ENCODE results near the gene ADGRV1.
"Not testable (repeated sequence)": the region's sequence is repeated elsewhere in the genome, so short reads cannot be mapped to it uniquely, and the experiment has no call there.

The ADGRV1 gene

DNA sequence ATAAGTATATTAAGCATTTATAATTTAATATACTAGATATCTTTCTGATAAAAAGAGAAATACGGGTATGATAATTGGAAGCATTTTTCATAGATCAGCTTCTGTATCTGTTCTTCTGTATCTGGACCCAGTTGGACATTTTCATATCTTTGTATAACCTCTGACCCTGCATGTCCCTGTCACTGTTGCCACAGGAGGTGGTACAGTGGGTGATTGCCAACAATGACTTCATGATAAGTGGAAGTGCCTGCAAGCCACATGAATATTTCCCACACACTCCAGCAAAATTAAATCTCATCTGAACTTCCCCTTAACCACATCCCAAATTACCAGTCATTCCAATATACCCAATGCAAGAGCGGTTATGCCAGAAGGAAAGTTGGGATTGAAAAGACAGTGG lies 448.1 kb downstream of the ADGRV1 start:
- H3K27ac Mint-ChIP-seq, result no peak overlapping the region

DNA sequence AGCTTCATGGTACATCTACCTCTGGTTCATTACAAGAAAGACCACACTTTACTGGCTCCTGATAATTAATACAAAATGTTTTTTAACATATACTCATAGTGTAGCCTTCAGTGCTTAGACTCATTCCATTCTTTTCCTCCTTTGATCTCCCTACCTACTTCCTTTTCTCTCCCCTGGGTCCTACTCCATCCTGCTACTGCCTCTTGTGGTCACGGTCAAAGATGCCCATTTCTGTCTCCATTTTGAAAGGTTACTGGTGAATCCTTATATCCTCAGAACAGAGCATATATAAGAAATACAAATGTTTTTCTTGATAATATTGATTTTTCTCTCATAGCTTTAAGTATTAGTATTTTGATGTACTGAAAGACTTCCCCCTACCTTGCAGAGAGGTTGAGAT lies 448.7 kb downstream of the ADGRV1 start:
- Mint-ChIP-seq H3K27me3 (ENCODE audit: low read depth) (no peaks in the 10 kb centered on the region), H3K9me3 (no peaks in the 10 kb centered on the region), H3K27ac (no peak overlapping the region), H3K4me1 (no peaks in the 10 kb centered on the region), H3K36me3 (ENCODE audit: low read depth) (no peaks in the 10 kb centered on the region), H3K4me3 (no peak overlapping the region)
- TF ChIP-seq, protein P1, sequence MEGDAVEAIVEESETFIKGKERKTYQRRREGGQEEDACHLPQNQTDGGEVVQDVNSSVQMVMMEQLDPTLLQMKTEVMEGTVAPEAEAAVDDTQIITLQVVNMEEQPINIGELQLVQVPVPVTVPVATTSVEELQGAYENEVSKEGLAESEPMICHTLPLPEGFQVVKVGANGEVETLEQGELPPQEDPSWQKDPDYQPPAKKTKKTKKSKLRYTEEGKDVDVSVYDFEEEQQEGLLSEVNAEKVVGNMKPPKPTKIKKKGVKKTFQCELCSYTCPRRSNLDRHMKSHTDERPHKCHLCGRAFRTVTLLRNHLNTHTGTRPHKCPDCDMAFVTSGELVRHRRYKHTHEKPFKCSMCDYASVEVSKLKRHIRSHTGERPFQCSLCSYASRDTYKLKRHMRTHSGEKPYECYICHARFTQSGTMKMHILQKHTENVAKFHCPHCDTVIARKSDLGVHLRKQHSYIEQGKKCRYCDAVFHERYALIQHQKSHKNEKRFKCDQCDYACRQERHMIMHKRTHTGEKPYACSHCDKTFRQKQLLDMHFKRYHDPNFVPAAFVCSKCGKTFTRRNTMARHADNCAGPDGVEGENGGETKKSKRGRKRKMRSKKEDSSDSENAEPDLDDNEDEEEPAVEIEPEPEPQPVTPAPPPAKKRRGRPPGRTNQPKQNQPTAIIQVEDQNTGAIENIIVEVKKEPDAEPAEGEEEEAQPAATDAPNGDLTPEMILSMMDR (IDR thresholded peaks at IDR 0.05; ENCODE audit: unreplicated experiment in 3 of 3), result no peak

More for the DNA sequence above, 448.1 kb downstream of the ADGRV1 start:
- no peaks in the 10 kb centered on the region for H3K9me3 Mint-ChIP-seq
- no peaks in the 10 kb centered on the region for H3K36me3 Mint-ChIP-seq (ENCODE audit: low read depth)
- TF ChIP-seq, protein P1 (IDR thresholded peaks at IDR 0.05; ENCODE audit: unreplicated experiment in 3 of 3), result no peak
- H3K4me3 Mint-ChIP-seq, result no peak overlapping the region
- H3K27me3 Mint-ChIP-seq (ENCODE audit: low read depth), result no peaks in the 10 kb centered on the region
- H3K4me1 Mint-ChIP-seq, result no peaks in the 10 kb centered on the region

DNA sequence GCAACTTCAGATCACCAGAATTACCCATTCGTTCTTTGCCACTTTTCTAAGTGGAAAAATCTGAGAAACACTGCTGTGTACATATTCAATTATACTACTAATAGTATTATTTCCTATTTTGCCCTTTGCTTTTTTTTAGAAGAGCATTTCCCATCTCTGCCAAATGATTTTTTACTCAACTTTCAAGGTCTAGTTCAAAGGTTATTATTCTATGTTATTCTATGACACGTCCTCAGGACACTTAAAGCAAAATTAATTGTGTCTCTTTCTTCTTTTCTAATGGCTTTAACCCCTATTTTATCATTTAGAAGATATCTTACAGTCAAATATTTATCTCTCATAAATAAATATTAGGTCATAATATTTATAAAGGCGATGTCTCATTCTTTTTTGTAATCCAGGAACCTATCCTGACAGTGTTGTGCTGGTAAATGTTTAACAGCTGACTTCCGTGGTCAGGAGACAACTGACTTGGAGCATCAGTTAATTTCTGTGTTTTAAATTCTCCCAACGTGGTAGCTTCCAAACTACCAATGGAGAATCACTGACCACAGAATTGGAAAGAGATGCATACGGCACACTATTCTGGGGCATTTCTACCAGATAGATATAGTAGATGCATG lies 449.3 kb downstream of the ADGRV1 start:
- H3K9me3 Mint-ChIP-seq, result no peaks in the 10 kb centered on the region
- H3K4me3 Mint-ChIP-seq, result no peak overlapping the region
- TF ChIP-seq, protein P1 (IDR thresholded peaks at IDR 0.05; ENCODE audit: unreplicated experiment in 3 of 3), result no peak
- no peak overlapping the region for H3K27ac Mint-ChIP-seq
- H3K4me1 Mint-ChIP-seq, result no peaks in the 10 kb centered on the region
- no peaks in the 10 kb centered on the region for H3K36me3 Mint-ChIP-seq (ENCODE audit: low read depth)
- no peaks in the 10 kb centered on the region for H3K27me3 Mint-ChIP-seq (ENCODE audit: low read depth)

DNA sequence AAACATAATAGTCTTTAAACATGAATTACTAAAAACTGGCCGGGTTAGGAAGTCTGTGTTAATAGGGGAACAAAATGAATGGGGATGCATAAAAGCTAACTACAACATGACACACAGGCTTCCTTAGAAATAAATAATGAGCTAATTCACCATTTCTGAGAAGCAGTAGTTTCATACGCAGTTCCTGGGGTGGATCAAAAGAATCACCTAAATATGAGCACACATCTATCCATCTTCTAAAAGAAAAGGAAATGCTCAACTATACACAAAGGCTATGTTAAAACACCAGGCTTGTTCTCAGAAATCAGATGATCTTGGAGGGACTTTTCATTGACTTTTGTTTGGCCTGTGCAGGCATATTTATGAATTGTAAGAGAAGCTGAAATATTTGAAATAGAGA lies 451.5 kb downstream of the ADGRV1 start:
- no peaks in the 10 kb centered on the region for H3K27me3 Mint-ChIP-seq (ENCODE audit: low read depth)
- TF ChIP-seq, protein P1 (IDR thresholded peaks at IDR 0.05; ENCODE audit: unreplicated experiment in 3 of 3), result no peak
- H3K36me3 Mint-ChIP-seq (ENCODE audit: low read depth), result peaks cover 17% of the 10 kb centered on the region
- H3K4me1 Mint-ChIP-seq, result no peaks in the 10 kb centered on the region
- H3K4me3 Mint-ChIP-seq, result no peak overlapping the region
- H3K9me3 Mint-ChIP-seq, result peaks cover 16% of the 10 kb centered on the region
- H3K27ac Mint-ChIP-seq, result no peak overlapping the region

DNA sequence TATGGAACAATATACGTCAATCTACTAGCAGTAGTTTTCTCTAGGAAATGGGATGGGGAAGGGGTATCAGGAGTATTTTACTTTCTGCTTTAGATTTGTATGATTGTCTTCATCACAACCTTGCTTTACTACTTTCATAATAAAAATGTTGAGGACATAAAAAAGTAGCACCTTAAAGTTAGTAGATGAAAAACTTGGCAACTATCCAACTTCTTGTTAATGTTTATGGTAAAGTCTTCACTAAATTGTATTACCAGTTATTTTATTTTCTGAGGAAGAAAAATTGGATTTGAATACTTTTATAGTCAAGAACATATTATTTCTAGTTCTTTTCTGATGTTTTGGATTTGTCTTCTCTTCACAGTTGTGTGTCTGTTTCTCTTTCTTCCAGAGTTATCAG lies 452.4 kb downstream of the ADGRV1 start:
- Mint-ChIP-seq H3K4me3 (no peak overlapping the region), H3K27me3 (ENCODE audit: low read depth) (no peaks in the 10 kb centered on the region), H3K4me1 (no peaks in the 10 kb centered on the region), H3K36me3 (ENCODE audit: low read depth) (peaks cover 25% of the 10 kb centered on the region), H3K9me3 (peaks cover 24% of the 10 kb centered on the region), H3K27ac (no peak overlapping the region)
- TF ChIP-seq, protein P1 (IDR thresholded peaks at IDR 0.05; ENCODE audit: unreplicated experiment in 3 of 3), result no peak

DNA sequence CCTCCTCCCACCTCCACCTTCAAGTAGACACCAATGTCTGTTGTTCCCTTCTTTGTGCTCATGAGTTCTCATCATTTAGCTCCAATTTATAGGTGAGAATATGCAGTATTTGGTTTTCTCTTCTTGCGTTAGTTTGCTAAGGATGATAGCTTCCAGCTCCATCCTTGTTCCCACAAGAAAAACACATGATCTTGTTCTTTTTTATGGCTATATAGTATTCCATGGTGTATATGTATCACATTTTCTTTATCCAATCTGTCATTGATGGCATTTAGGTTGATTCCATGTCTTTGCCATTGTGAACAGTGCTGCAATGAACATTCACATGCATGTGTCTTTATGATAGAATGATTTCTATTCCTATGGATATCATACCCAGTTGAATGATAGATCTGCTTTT lies 454.3 kb downstream of the ADGRV1 start:
- peaks cover 25% of the 10 kb centered on the region for H3K36me3 Mint-ChIP-seq (ENCODE audit: low read depth)
- peaks cover 24% of the 10 kb centered on the region for H3K9me3 Mint-ChIP-seq
- H3K4me3 Mint-ChIP-seq; H3K27me3 Mint-ChIP-seq (ENCODE audit: low read depth); H3K4me1 Mint-ChIP-seq; H3K27ac Mint-ChIP-seq: not testable (repeated sequence)
